B cell (primary cell): Measurements from ENCODE around the gene PPP2R5C. TPM values are rescaled to one million over a fixed set of nuclear protein-coding genes. Genes with fewer than 3 reads are reported as not detected.

ENCODE experiments used
- ATAC-seq: fragments of 200-7000 bp; cut with Tn5 transposase; one replicate; pipeline ENCODE4 v1.10.0; 2021; ENCODE audit warnings: low read depth, mild to moderate bottlenecking, moderate number of reproducible peaks, moderate library complexity
- CTCF ChIA-PET: fragments of 350-600 bp; sonication (Branson Sonifier 250); formaldehyde crosslinking; loops from one replicate; lab custom pipeline; 2021; ENCODE audit warnings: antibody characterized with exemption, inconsistent platforms; lab: Charles Lee
- POLR2A ChIA-PET: fragments of 350-600 bp; sonication (Branson Sonifier 250); formaldehyde crosslinking; loops from one replicate; lab custom pipeline; 2021; ENCODE audit warnings: antibody characterized with exemption; lab: Charles Lee
- DNase-seq: peaks from one replicate; pipeline ENCODE4 v3.0.0; 2013
- H2AFZ ChIP-seq: 2 replicates; pipeline ENCODE4 v1.6.1; 2012; ENCODE audit warnings: mild to moderate bottlenecking, low read depth, low read length; ENCODE audit not compliant: insufficient read depth, poor library complexity, severe bottlenecking
- H3K27ac ChIP-seq, 2 donors: 1 replicate in 1 of 2; 2 replicates in 1 of 2; pipeline ENCODE4 v1.5.1; 2012 to 2013; ENCODE audit warnings: low read length in 2 of 2, mild to moderate bottlenecking in 2 of 2, moderate library complexity in 1 of 2
- H3K27me3 ChIP-seq, 4 experiments: fragments of 200-600 bp in 1 of 4; sonication (generic) in 1 of 4; replicated peaks in 1 of 4; 1 replicate in 2 of 4; 2 replicates in 2 of 4; pipeline versions ENCODE4 v1.6.1 to v1.7.0; 2013 to 2016; ENCODE audit warnings: low read length in 3 of 4, mild to moderate bottlenecking in 2 of 4, mixed read lengths in 1 of 4, moderate library complexity in 1 of 4; ENCODE audit not compliant: insufficient read depth in 4 of 4, control insufficient read depth in 3 of 4; ENCODE audit errors: control extremely low read depth in 1 of 4
- H3K36me3 ChIP-seq, 2 experiments: replicated peaks in 1 of 2; 1 replicate in 1 of 2; 2 replicates in 1 of 2; pipeline versions ENCODE4 v1.6.1 to v1.7.1; 2013; ENCODE audit warnings: low read length in 1 of 2; ENCODE audit not compliant: insufficient read depth in 2 of 2, control insufficient read depth in 1 of 2; ENCODE audit errors: control extremely low read depth in 1 of 2, extremely low read depth in 1 of 2
- H3K4me1 ChIP-seq, 2 donors: fragments of 200-600 bp in 1 of 2; sonication (generic) in 1 of 2; 1 replicate in 1 of 2; 2 replicates in 1 of 2; pipeline versions ENCODE4 v1.5.1 to v1.6.1; 2013 to 2017; ENCODE audit warnings: low read length in 2 of 2; ENCODE audit not compliant: control insufficient read depth in 2 of 2, insufficient read depth in 2 of 2
- H3K4me2 ChIP-seq: replicated peaks from 2 replicates; pipeline ENCODE3; 2012; ENCODE audit warnings: mild to moderate bottlenecking, low read depth, low read length; ENCODE audit not compliant: poor library complexity, severe bottlenecking
- H3K4me3 ChIP-seq, 5 experiments: fragments of 200-600 bp in 1 of 5; sonication (generic) in 1 of 5; 1 replicate in 3 of 5; 2 replicates in 2 of 5; pipeline versions ENCODE4 v1.5.1 to v1.7.0; 2011 to 2016; ENCODE audit warnings: low read length in 4 of 5, mild to moderate bottlenecking in 4 of 5, low read depth in 2 of 5, control low read depth in 1 of 5, moderate library complexity in 1 of 5; ENCODE audit not compliant: insufficient read depth in 1 of 5; ENCODE audit errors: control extremely low read depth in 1 of 5, extremely low read depth in 1 of 5
- H3K79me2 ChIP-seq: fragments of 200-600 bp; sonication (generic); one replicate; pipeline ENCODE4 v1.6.0; 2016; ENCODE audit warnings: low read length; ENCODE audit not compliant: control insufficient read depth, insufficient read depth
- H3K9ac ChIP-seq: fragments of 200-600 bp; sonication (generic); 2 replicates; pipeline ENCODE4 v1.6.1; 2017; ENCODE audit warnings: mild to moderate bottlenecking, low read length, moderate library complexity
- H3K9me3 ChIP-seq, 3 donors: one replicate each; pipeline versions ENCODE4 v1.6.1 to v1.7.1; 2013; ENCODE audit warnings: low read length in 2 of 3; ENCODE audit not compliant: control insufficient read depth in 2 of 3, insufficient read depth in 1 of 3; ENCODE audit errors: control extremely low read depth in 1 of 3
- H4K20me1 ChIP-seq: 2 replicates; pipeline ENCODE4 v1.6.0; 2012; ENCODE audit warnings: mild to moderate bottlenecking, low read length; ENCODE audit not compliant: insufficient read depth, control insufficient read depth, poor library complexity, severe bottlenecking
- H3K27ac Mint-ChIP-seq: one replicate; pipeline ENCODE4 v1.8.0; 2021; ENCODE audit warnings: mixed read lengths
- H3K27me3 Mint-ChIP-seq: one replicate; pipeline ENCODE4 v1.8.0; 2021; ENCODE audit warnings: mixed read lengths
- H3K4me1 Mint-ChIP-seq: one replicate; pipeline ENCODE4 v1.8.0; 2021; ENCODE audit warnings: mixed read lengths
- H3K4me3 Mint-ChIP-seq: one replicate; pipeline ENCODE4 v1.8.0; 2021; ENCODE audit warnings: mixed read lengths
- H3K9me3 Mint-ChIP-seq: one replicate; pipeline ENCODE4 v1.8.0; 2022; ENCODE audit warnings: mixed read lengths; ENCODE audit not compliant: insufficient read depth
- CTCF ChIP-seq: fragments of 200-600 bp; IDR thresholded peaks from one replicate; pipeline ENCODE4 v1.8.0; 2022; ENCODE audit warnings: antibody characterized with exemption, mild to moderate bottlenecking
- EZH2 ChIP-seq: IDR thresholded peaks from 2 replicates; pipeline ENCODE4 v1.6.1; 2012; ENCODE audit warnings: borderline replicate concordance, low read depth, mild to moderate bottlenecking, moderate library complexity, low read length; ENCODE audit not compliant: insufficient read depth, poor library complexity, severe bottlenecking
- WGBS: methylation state at CpG from one replicate; pipeline ENCODE4 v1.1.5; 2013; ENCODE audit warnings: missing lambda C conversion rate; ENCODE audit not compliant: insufficient coverage; 5-methylcytosine and 5-hydroxymethylcytosine counted together
- intact Hi-C: fragments of 100-400 bp; cut with micrococcal nuclease; formaldehyde crosslinking; loops from one replicate; pipeline ENCODE4 v1.10.0; 2022
- polyA plus RNA-seq: library from polyadenylated mRNA; depleted of rRNA; stranded (reverse); fragments of >200 nt; gene quantifications from 2 replicates; pipeline ENCODE4 v1.2.3, GENCODE V29; 2012
- total RNA-seq, 2 donors: library from RNA; stranded (reverse); fragments of 120-200 nt in 1 of 2; gene quantifications; 1 replicate in 1 of 2; 2 replicates in 1 of 2; pipeline versions ENCODE4 v1.2.3 to v1.2.4, GENCODE V29; 2013 to 2022

PPP2R5C gene
- total and polyA plus RNA-seq, 2 donors (not counting 1 experiment from before 2014, with no cell fraction given), result 91.7 to 330 TPM

- Histone ChIP-seq H3K4me1 (peaks cover 10 to 18% of the 10 kb centered on the region in 2 donors), H3K4me2 (peak overlapping the region; percentile 96), H3K27ac (peak overlapping the region; percentile 97 to 99), H3K79me2 (peaks cover 13% of the 10 kb centered on the region), H3K9ac (peak overlapping the region; percentile 96), H3K9me3 (no peaks in the 10 kb centered on the region), H3K36me3 (no peaks in the 10 kb centered on the region), H3K4me3 (peak overlapping the region; percentile 79 to 99 (median 91)), H3K27me3 (peaks cover 0 to 13% (median 2%) of the 10 kb centered on the region in 4 experiments), H4K20me1 (no peaks in the 10 kb centered on the region), H2AFZ (peak overlapping the region; percentile 80)
- H3K4me3 Mint-ChIP-seq, result peak overlapping the region; percentile 97
- peaks cover 28% of the 10 kb centered on the region for H3K27me3 Mint-ChIP-seq
- ATAC-seq (peak; percentile 3), DNase-seq (no peak)
- peak overlapping the region; percentile 99 for H3K27ac Mint-ChIP-seq
- intact Hi-C loops, result loop anchor here (10.0 kb wide), 1 partner anchor 1897 kb away; the partner anchor contains the start of gene PPP1R13B
- 6% methylated on average over 7 of the region's 8 CpGs for WGBS
- TF ChIP-seq EZH2 (no peak), CTCF (no peak)
- peaks cover 23% of the 10 kb centered on the region for H3K4me1 Mint-ChIP-seq
- H3K9me3 Mint-ChIP-seq, result no peaks in the 10 kb centered on the region
- CTCF ChIA-PET, result interaction anchor here (0.6 to 2.9 kb wide), 6 partner anchors 14 to 240 kb away, joined by 3 to 14 read pairs (median 8); no protein-coding TSS in a partner anchor
- POLR2A ChIA-PET, result interaction anchor here (1.6 to 2.1 kb wide), 3 partner anchors 18 to 188 kb away, joined by 6 to 21 read pairs (median 6); partner anchors contain the start of gene DYNC1H1
Measured at GRCh38 chr14:101947577-101947903, 186.0 kb downstream of the PPP2R5C start.
